A172 (cell line): ENCODE data around the gene KATNBL1. TPM values are rescaled to one million over a fixed set of nuclear protein-coding genes. Genes with fewer than 3 reads are reported as not detected.

Source experiments
- DNase-seq: peaks from one replicate; pipeline ENCODE4 v3.0.0-alpha.2; 2015; ENCODE audit warnings: low spot score
- total RNA-seq: library from RNA; depleted of rRNA; stranded (reverse); fragments of >200 nt; shearing (Covaris generic); gene quantifications from 2 replicates; pipeline ENCODE4 v1.2.3, GENCODE V29; 2014; rRNA removed

KATNBL1 gene
- total RNA-seq, 1 experiment from 2014 or later: 48.9 TPM

DNA sequence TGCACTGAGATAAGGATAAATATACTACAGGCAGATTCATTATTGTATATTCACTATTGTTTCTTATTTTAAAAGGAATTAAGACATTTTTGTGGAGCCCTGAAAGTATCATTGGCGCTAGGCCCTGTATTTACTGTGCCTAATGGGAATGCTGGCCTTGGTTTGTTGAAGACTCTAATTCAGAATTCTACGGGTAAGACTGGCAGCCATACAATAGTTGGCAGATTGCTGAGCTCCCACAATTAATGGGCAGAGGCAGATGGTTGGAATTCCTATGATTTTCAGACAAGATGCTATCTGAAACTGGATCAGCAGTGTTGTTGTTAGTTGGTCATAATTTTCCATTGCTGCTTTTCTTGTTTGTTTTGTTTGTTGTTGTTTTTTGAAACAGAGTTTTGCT is 93.3 kb downstream of the KATNBL1 start:
- peak; percentile 14 for DNase-seq

- DNase-seq: no peak
Observed at GRCh38 chr15:34114739-34115138, 95.2 kb downstream of the KATNBL1 start.

DNA sequence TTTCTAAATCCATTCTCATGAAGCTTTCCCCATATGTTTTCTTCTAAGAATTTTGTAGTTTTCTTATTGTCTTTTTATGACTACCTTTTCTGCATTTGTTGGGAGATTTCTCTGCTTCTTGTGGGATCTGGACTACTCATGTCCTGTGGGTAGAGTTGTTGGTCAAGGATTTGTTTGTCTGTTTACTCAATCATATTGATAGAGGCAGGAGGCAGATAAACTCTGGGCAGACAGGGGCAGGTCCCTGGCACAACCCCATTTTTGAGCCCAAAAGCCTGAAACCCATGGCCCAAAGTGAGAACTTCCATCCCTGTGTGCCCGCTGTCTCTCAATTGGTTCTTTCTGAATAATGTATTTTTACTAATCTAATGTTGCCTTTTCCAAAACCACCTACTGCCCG is 95.7 kb downstream of the KATNBL1 start:
- DNase-seq: no peak

DNA sequence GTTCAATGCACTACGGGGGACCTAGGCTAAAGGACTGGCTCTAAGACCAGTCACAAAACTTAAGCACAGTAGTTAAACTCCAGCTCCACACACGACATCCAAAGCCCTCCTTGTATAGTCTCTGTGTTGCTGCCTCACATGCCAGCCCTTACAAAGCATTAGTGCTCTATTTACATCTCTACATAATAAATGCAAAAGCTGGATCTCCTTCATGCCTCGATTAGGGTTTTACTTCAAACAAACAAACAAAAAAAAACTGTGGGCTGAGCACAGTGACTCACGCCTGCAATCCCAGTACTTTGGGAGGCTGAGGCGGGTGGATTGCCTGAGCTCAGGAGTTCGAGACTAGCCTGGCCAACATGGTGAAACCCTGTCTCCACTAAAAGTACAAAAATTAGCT is 98.4 kb downstream of the KATNBL1 start:
- no peak for DNase-seq

DNA sequence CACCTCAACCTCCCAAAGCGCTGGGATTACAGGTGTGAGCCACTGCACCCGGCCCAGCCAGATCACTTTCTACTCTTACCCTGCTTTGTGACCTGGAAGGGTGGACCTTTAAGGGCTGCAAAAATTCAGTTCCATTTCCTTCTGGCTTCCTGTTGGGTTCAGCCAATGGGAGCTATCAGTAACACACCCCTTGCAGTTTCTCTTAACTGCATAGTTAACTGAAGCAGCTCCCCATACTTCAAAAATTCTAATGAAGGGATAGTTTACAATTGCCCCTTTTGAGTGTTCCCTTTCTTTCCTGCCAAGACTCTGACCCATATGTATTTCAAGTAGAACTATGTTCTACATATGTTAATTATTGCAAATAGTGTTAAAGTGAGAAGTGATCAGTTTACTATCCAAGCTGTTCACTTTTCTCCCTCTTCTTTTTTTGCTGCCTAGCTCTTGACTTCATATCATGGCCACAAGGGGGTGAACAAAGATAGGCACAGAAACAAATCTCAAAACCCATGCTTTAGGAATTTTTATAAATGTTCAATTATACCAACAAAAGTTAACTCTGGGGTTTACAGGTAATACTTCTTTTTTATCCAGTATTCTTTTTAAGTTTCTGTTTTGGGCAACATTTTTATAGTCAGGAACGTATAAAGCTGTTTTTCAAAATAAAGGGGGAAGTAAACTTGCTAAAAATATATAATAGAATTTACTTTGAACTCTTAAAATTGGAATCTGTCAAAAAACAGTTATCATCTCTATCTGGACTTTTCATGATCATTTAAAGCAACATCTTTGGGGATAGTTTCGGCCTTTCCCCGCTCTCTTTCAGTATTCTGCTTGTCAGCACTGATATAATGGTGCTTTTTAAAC is 99.9 kb downstream of the KATNBL1 start:
- DNase-seq: no peak

DNA sequence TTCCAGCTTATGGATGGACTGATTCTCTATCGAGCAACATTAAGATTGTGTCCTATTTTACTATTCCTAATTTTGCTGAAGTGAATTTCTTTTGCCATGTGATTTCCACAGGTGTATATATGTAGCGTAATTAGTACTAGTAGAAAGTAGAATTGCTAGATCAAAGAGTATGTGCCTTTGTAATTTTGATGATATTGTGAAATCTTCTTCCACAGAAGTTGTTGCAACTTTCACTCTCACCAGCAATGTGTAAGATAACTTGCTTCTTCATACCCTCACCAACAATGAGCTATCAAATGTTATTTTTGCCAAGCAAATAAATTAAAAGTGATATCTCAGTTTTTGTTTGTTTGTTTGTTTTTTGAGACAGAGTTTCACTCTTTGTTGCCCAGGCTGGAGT is 102.6 kb downstream of the KATNBL1 start:
- DNase-seq: no peak

- DNase-seq: no peak
Observed at GRCh38 chr15:34106423-34106822, 103.5 kb downstream of the KATNBL1 start.

- no peak for DNase-seq
Observed at GRCh38 chr15:34102175-34102925, 107.5 kb downstream of the KATNBL1 start.

GRCh38 chr15:34101366-34102174 is 108.3 kb downstream of the KATNBL1 start, which contains the start of the genes EMC7 and PGBD4:
Gene EMC7 (minus strand): TSS chr15:34101862. CDS start chr15:34101839, 23 bp downstream.
Gene PGBD4 (plus strand): TSS chr15:34102083. CDS start chr15:34102532, 449 bp downstream.
- DNase-seq: peak; percentile 97

GRCh38 chr15:34099914-34100313 is 110.0 kb downstream of the KATNBL1 start:
- no peak for DNase-seq

Other genes with a start within 250 kb of the KATNBL1 start
- gene CHRM5, start 241.6 kb downstream of the KATNBL1 start, total RNA-seq: 0.02 TPM in 1 of 2 replicates, not detected in the other
- gene AVEN, start 170.9 kb downstream of the KATNBL1 start, total RNA-seq: 37.5 and 39.6 TPM in 2 replicates
- 32.3 and 40.0 TPM in 2 replicates for gene EMC7, start 108.2 kb downstream of the KATNBL1 start, total RNA-seq
- 1.3 and 1.6 TPM in 2 replicates for gene PGBD4, start 108.0 kb downstream of the KATNBL1 start, total RNA-seq
- 191 and 281 TPM in 2 replicates for gene EMC4, start 14.9 kb upstream of the KATNBL1 start, total RNA-seq
- 5.7 and 7.6 TPM in 2 replicates for gene SLC12A6, start 127.7 kb upstream of the KATNBL1 start, total RNA-seq
- gene NOP10, start 133.0 kb upstream of the KATNBL1 start, total RNA-seq: 341 and 382 TPM in 2 replicates
- gene NUTM1, start 133.2 kb upstream of the KATNBL1 start, total RNA-seq: not detected in 2 replicates
- 8.9 and 9.8 TPM in 2 replicates for gene LPCAT4, start 157.1 kb upstream of the KATNBL1 start, total RNA-seq
- gene GOLGA8A, start 227.7 kb upstream of the KATNBL1 start, total RNA-seq: 6.7 and 8.1 TPM in 2 replicates